MCF 10A (cell line): ENCODE measurements around the gene SYCP3. TPM values are rescaled to one million over a fixed set of nuclear protein-coding genes. Genes with fewer than 3 reads are reported as not detected.

Experiments
- BruUV-seq: library from RNA; stranded (reverse); fragments of 400-500 nt; replicated peaks from 2 replicates; lab custom pipeline; 2021; lab: Mats Ljungman, UMichigan
- CTCF ChIA-PET: fragments of 300-600 bp; sonication (Branson Sonifier 250); formaldehyde crosslinking; extraction: SDS; loops from one replicate; lab custom pipeline; 2021; ENCODE audit warnings: antibody characterized with exemption, inconsistent platforms; lab: Yijun Ruan, JAX
- POLR2A ChIA-PET: fragments of 300-600, 350-650 bp; sonication (Branson Sonifier 250); formaldehyde crosslinking; extraction: SDS; loops from one replicate; lab custom pipeline; 2020; ENCODE audit warnings: antibody characterized with exemption, inconsistent platforms; lab: Yijun Ruan, JAX
- DNase-seq: peaks from one replicate; pipeline ENCODE4 v3.0.0-alpha.2; 2018; ENCODE audit not compliant: unreplicated experiment
- H3K27ac Mint-ChIP-seq: one replicate; pipeline ENCODE4 v1.8.0; 2022; ENCODE audit warnings: mild to moderate bottlenecking, low read depth, mixed read lengths; ENCODE audit not compliant: unreplicated experiment
- H3K27me3 Mint-ChIP-seq: one replicate; pipeline ENCODE4 v1.8.0; 2022; ENCODE audit warnings: mixed read lengths; ENCODE audit not compliant: insufficient read depth, unreplicated experiment
- H3K36me3 Mint-ChIP-seq: one replicate; pipeline ENCODE4 v1.8.0; 2022; ENCODE audit warnings: mild to moderate bottlenecking, moderate library complexity, mixed read lengths; ENCODE audit not compliant: insufficient read depth, unreplicated experiment
- H3K4me1 Mint-ChIP-seq: one replicate; pipeline ENCODE4 v1.8.0; 2022; ENCODE audit warnings: mixed read lengths; ENCODE audit not compliant: insufficient read depth, unreplicated experiment
- H3K4me3 Mint-ChIP-seq: one replicate; pipeline ENCODE4 v1.8.0; 2022; ENCODE audit warnings: mild to moderate bottlenecking, moderate library complexity, mixed read lengths; ENCODE audit not compliant: unreplicated experiment
- H3K9me3 Mint-ChIP-seq: one replicate; pipeline ENCODE4 v1.8.0; 2022; ENCODE audit warnings: mixed read lengths; ENCODE audit not compliant: unreplicated experiment
- intact Hi-C: fragments of 100-400 bp; cut with micrococcal nuclease; formaldehyde crosslinking; loops from 2 replicates; pipeline ENCODE4 v1.14.1; 2022
- total RNA-seq: library from RNA; stranded (reverse); gene quantifications from 2 replicates; pipeline ENCODE4 v1.2.3, GENCODE V29; 2022
- TF ChIP-seq, protein P1 (sequence below): fragments of 200-600 bp; IDR thresholded peaks from one replicate; pipeline ENCODE4 v1.8.0; 2022; ENCODE audit warnings: antibody characterized with exemption, mild to moderate bottlenecking; ENCODE audit not compliant: unreplicated experiment

Gene SYCP3
- total RNA-seq, 1 experiment from 2014 or later: not detected

DNA sequence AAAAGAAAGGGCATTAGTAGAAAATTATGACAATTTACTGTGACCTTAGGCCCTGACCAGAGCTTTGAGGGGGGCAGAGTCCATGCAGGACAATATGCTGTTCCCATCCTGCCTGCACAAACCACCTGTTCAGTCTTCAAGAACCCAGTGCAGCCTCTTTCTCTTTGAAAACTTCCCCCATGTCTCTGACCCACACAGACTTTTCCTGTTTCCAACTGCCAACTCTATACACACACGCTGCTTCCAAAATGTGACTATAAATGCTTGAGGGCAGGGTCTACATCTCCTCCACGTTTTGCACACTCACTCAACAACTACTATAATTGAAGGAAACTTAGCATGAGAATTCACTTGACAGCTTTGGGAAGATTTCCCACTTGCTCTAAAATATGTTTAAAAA, 36.6 kb upstream of the SYCP3 start:
- TF ChIP-seq, protein P1, sequence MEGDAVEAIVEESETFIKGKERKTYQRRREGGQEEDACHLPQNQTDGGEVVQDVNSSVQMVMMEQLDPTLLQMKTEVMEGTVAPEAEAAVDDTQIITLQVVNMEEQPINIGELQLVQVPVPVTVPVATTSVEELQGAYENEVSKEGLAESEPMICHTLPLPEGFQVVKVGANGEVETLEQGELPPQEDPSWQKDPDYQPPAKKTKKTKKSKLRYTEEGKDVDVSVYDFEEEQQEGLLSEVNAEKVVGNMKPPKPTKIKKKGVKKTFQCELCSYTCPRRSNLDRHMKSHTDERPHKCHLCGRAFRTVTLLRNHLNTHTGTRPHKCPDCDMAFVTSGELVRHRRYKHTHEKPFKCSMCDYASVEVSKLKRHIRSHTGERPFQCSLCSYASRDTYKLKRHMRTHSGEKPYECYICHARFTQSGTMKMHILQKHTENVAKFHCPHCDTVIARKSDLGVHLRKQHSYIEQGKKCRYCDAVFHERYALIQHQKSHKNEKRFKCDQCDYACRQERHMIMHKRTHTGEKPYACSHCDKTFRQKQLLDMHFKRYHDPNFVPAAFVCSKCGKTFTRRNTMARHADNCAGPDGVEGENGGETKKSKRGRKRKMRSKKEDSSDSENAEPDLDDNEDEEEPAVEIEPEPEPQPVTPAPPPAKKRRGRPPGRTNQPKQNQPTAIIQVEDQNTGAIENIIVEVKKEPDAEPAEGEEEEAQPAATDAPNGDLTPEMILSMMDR: no peak
- Mint-ChIP-seq H3K27me3 (no peaks in the 10 kb centered on the region), H3K9me3 (no peaks in the 10 kb centered on the region), H3K27ac (no peak overlapping the region), H3K4me1 (no peaks in the 10 kb centered on the region), H3K36me3 (no peaks in the 10 kb centered on the region), H3K4me3 (no peak overlapping the region)
- no peak for DNase-seq
- intact Hi-C loops: loop anchor here (10.0 kb wide), 1 partner anchor 1039 kb away; no protein-coding TSS in a partner anchor
- no TSS peak for BruUV-seq
- ChIA-PET POLR2A (no interaction called here), CTCF (interaction anchor here (1.5 to 3.1 kb wide), 5 partner anchors 16 to 66 kb away, joined by 3 to 16 read pairs (median 7); partner anchors contain the start of gene GNPTAB)

DNA sequence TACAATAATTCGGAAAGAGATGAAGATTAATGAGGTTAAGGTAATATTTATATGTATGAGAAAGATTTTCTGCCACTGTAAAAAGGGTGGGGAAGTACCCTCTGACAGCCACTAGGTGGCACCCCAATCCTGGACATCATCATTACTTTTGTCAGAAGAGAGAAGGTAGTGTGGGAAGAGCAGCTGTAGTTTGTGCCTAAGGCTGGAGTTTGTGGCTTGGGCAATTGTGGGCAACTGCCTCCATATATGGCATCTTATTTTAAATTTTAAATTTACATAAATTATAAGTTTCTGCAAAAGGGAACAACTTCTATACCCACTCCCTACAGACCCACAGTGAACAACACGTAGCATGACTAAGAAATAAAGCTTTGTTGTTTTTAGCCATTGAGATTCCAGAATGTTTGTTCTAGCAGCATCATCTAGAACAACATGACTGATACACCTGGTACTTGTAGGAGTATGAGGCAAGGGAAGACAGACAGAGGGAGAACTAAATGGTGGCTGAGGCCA, 34.4 kb upstream of the SYCP3 start:
- H3K4me1 Mint-ChIP-seq: no peaks in the 10 kb centered on the region
- BruUV-seq: no TSS peak
- H3K36me3 Mint-ChIP-seq: peaks cover 7% of the 10 kb centered on the region
- H3K4me3 Mint-ChIP-seq: no peak overlapping the region
- TF ChIP-seq, protein P1: peak; percentile 94
- H3K9me3 Mint-ChIP-seq: no peaks in the 10 kb centered on the region
- peak overlapping the region; percentile 55 for H3K27ac Mint-ChIP-seq
- POLR2A ChIA-PET: interaction anchor here (0.6 to 1.2 kb wide), 7 partner anchors 29 to 366 kb away, joined by 3 to 6 read pairs (median 3); partner anchors contain the start of genes ARL1, GNPTAB and WASHC3
- DNase-seq: peak; percentile 76
- intact Hi-C loops: loop anchor here (1.0 to 10.0 kb wide), 7 partner anchors 58 to 1104 kb away; partner anchors contain the start of gene IGF1
- CTCF ChIA-PET: interaction anchor here (0.5 to 3.3 kb wide), 38 partner anchors 8 to 1041 kb away, joined by 3 to 73 read pairs (median 4); partner anchors contain the start of genes GNPTAB and WASHC3
- H3K27me3 Mint-ChIP-seq: no peaks in the 10 kb centered on the region

DNA sequence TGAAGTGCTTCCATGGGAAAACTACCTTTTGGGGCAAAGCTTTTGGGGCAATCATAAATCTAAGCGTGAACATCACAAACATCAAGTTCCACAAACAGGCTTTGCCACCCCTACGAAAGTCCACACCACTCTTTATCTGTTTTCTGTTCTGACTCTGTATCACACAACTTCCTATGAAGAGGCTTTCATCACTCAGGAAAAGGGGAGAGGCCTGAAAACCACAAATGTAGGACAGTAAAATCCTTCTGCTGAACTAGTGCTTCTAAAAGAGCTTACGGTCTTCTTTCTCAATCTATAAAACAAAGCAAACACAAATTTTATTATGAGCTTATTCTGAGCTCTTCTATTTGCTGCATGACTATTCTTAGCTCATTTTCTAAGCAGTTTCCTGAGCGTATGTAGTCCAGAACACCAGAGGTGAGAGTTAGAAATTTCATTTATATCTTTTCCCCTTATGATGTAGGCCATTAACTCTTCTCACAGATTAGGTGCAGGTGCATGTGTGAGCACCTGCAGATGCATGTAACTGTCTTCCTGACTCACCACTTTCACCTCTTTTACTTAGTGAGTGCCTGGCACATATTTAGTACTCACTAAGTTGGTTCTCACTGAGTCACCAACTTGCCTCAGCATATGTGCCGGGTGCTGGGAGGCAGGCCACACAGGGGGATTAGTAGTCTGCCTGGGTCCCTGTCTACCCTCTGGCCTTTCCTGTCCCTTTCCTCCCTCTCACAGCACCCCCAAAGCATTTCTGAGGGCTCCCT, 32.9 kb upstream of the SYCP3 start:
- Mint-ChIP-seq H3K9me3 (no peaks in the 10 kb centered on the region), H3K4me1 (no peaks in the 10 kb centered on the region), H3K27me3 (no peaks in the 10 kb centered on the region), H3K36me3 (peaks cover 7% of the 10 kb centered on the region), H3K27ac (no peak overlapping the region), H3K4me3 (no peak overlapping the region)
- BruUV-seq: no TSS peak
- CTCF ChIA-PET: interaction anchor here (0.6 to 3.3 kb wide), 25 partner anchors 8 to 378 kb away, joined by 3 to 73 read pairs (median 3); partner anchors contain the start of genes GNPTAB and SPIC
- TF ChIP-seq, protein P1: no peak
- intact Hi-C loops: loop anchor here (5.0 to 10.0 kb wide), 4 partner anchors 360 to 1105 kb away; partner anchors contain the start of gene IGF1
- no peak for DNase-seq
- POLR2A ChIA-PET: interaction anchor here (0.7 kb wide), 1 partner anchor 57 kb away, joined by 3 read pairs; no protein-coding TSS in a partner anchor

DNA sequence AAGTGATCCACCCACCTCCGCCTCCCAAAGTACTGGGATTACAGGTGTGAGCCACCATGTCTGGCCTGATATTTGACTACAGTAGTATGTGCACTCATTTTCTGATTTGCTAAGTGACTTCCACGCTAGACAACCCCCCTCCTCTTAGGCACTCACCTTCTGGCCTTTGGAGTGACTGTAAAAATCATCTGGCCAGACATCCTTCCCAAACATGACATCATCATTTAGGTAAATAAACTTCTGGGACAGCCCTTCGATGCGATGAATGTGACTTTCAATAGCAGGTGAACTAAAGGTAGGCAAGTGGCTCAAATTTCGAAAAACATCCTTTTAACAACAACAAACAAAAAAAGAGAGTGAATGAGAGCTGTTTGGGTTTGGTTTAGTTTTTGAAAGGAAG, 30.6 kb upstream of the SYCP3 start:
- no peaks in the 10 kb centered on the region for H3K9me3 Mint-ChIP-seq
- peaks cover 16% of the 10 kb centered on the region for H3K36me3 Mint-ChIP-seq
- POLR2A ChIA-PET: no interaction called here
- BruUV-seq: no TSS peak
- no peak overlapping the region for H3K4me3 Mint-ChIP-seq
- CTCF ChIA-PET: interaction anchor here (0.6 to 4.0 kb wide), 5 partner anchors 8 to 70 kb away, joined by 3 to 21 read pairs (median 4); no protein-coding TSS in a partner anchor
- no peaks in the 10 kb centered on the region for H3K4me1 Mint-ChIP-seq
- no peak for DNase-seq
- intact Hi-C loops: loop anchor here (5.0 to 10.0 kb wide), 4 partner anchors 358 to 1107 kb away; partner anchors contain the start of gene IGF1
- TF ChIP-seq, protein P1: no peak
- H3K27ac Mint-ChIP-seq: no peak overlapping the region
- H3K27me3 Mint-ChIP-seq: no peaks in the 10 kb centered on the region
